PFSK-1 (cell line): ENCODE data around the gene CABP4.

ENCODE experiments used
- FOXP2 ChIP-seq: optimal IDR thresholded peaks from 2 replicates; pipeline ENCODE3; 2011; ENCODE audit warnings: borderline replicate concordance, control low read depth, inconsistent platforms; ENCODE audit not compliant: insufficient read depth; ENCODE audit errors: extremely low read length, extremely low read depth
- POLR2AphosphoS5 ChIP-seq: IDR thresholded peaks from 2 replicates; pipeline ENCODE4 v1.6.1; 2012; ENCODE audit warnings: low read depth, mild to moderate bottlenecking, control low read depth, low read length, moderate library complexity
- SIN3A ChIP-seq: IDR thresholded peaks from 2 replicates; pipeline ENCODE4 v1.6.1; 2012; ENCODE audit warnings: mild to moderate bottlenecking, low read length, moderate library complexity, borderline replicate concordance; ENCODE audit not compliant: insufficient read depth
- TAF1 ChIP-seq: IDR thresholded peaks from 2 replicates; pipeline ENCODE4 v1.6.1; 2012; ENCODE audit warnings: low read length, control low read depth, borderline replicate concordance; ENCODE audit not compliant: insufficient read depth
- TF ChIP-seq, protein P1 (sequence below), 2 experiments: IDR thresholded peaks; 2 replicates each; pipeline versions ENCODE4 v1.6.1 to v1.8.0; 2011 to 2012; ENCODE audit warnings: low read depth in 2 of 2, low read length in 2 of 2, control low read depth in 1 of 2, inconsistent platforms in 1 of 2, mild to moderate bottlenecking in 1 of 2, moderate library complexity in 1 of 2; ENCODE audit not compliant: insufficient read depth in 1 of 2

The CABP4 gene

GRCh38 chr11:67470337-67471002, 15.3 kb downstream of the CABP4 start:
- TF ChIP-seq FOXP2: no peak
- TF ChIP-seq, protein P1, sequence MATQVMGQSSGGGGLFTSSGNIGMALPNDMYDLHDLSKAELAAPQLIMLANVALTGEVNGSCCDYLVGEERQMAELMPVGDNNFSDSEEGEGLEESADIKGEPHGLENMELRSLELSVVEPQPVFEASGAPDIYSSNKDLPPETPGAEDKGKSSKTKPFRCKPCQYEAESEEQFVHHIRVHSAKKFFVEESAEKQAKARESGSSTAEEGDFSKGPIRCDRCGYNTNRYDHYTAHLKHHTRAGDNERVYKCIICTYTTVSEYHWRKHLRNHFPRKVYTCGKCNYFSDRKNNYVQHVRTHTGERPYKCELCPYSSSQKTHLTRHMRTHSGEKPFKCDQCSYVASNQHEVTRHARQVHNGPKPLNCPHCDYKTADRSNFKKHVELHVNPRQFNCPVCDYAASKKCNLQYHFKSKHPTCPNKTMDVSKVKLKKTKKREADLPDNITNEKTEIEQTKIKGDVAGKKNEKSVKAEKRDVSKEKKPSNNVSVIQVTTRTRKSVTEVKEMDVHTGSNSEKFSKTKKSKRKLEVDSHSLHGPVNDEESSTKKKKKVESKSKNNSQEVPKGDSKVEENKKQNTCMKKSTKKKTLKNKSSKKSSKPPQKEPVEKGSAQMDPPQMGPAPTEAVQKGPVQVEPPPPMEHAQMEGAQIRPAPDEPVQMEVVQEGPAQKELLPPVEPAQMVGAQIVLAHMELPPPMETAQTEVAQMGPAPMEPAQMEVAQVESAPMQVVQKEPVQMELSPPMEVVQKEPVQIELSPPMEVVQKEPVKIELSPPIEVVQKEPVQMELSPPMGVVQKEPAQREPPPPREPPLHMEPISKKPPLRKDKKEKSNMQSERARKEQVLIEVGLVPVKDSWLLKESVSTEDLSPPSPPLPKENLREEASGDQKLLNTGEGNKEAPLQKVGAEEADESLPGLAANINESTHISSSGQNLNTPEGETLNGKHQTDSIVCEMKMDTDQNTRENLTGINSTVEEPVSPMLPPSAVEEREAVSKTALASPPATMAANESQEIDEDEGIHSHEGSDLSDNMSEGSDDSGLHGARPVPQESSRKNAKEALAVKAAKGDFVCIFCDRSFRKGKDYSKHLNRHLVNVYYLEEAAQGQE (IDR thresholded peaks at IDR 0.05; ENCODE audit: insufficient read depth in 1 of 2, low read depth in 2 of 2, low read length in 2 of 2): no peak
- TF ChIP-seq SIN3A: no peak
- no peak for TF ChIP-seq TAF1
- no peak for TF ChIP-seq POLR2AphosphoS5

GRCh38 chr11:67472882-67473281, 17.7 kb downstream of the CABP4 start:
- TF ChIP-seq, protein P1 (IDR thresholded peaks at IDR 0.05; ENCODE audit: insufficient read depth in 1 of 2, low read depth in 2 of 2, low read length in 2 of 2): no peak
- TF ChIP-seq SIN3A (no peak), POLR2AphosphoS5 (no peak), TAF1 (no peak), FOXP2 (no peak)

- no peak for TF ChIP-seq SIN3A
Measured at GRCh38 chr11:67482275-67482826, 27.2 kb downstream of the CABP4 start.

GRCh38 chr11:67482827-67483798, 28.0 kb downstream of the CABP4 start, which contains the start of gene AIP:
Gene AIP (plus strand): TSS chr11:67483026. CDS start chr11:67483159, 133 bp downstream.
- TF ChIP-seq, protein P1 (IDR thresholded peaks at IDR 0.05; ENCODE audit: insufficient read depth in 1 of 2, low read depth in 2 of 2, low read length in 2 of 2): peak in 1 of 2 experiments; percentile 15; a peak in 1 of 4 replicates
- peak; percentile 92 for TF ChIP-seq TAF1
- TF ChIP-seq SIN3A: no peak
- peak; percentile 57 for TF ChIP-seq FOXP2
- peak; percentile 73 for TF ChIP-seq POLR2AphosphoS5

DNA sequence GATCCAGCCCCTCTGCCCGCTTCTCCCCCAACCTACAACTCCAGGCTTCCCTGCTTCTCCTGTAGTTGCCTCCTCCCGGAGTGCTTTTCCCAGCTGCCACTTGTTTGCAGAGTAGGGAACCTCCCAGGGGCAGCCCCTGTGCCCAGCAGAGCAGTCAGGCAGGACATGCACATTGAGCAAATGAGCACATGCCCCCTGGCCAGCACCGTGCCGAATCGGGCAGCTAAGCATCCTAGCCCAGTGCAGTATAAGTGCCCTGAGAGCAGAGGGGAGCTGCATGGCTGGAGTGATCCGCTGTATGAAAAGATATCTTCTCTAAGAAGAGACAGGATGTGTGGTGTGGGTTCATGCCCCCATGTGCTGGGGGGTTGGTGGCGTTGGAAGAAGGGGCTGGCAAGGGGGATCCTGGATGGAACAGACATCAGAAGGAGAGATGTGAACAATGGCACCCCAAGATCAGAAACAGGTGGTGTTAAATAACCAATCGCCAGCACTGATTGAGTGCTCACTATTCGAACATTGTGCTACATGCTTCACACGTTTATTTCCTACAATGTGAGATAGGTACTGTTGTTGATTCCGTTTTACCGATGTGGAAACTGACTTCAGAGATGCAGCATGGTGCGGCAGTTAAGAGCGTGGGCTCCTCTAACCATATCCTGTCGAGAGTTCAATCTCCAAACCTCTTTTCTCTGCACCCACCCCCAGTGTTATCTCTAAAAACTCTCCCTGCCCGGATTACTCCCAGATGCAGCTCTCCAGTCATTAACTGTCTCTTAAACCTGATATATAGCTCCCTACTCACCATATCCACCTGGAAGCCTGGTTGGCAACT, 28.9 kb downstream of the CABP4 start:
- TF ChIP-seq, protein P1 (IDR thresholded peaks at IDR 0.05; ENCODE audit: insufficient read depth in 1 of 2, low read depth in 2 of 2, low read length in 2 of 2): no peak
- TF ChIP-seq FOXP2 (no peak), POLR2AphosphoS5 (no peak), TAF1 (no peak), SIN3A (no peak)
